Measurements from ENCODE around the gene ARF4.
A peak's percentile ranks its signal among the peaks of the same experiment; 100 is the strongest.
"Not testable (repeated sequence)": the region's sequence is repeated elsewhere in the genome, so short reads cannot be mapped to it uniquely, and the experiment has no call there.

Gene ARF4

DNA sequence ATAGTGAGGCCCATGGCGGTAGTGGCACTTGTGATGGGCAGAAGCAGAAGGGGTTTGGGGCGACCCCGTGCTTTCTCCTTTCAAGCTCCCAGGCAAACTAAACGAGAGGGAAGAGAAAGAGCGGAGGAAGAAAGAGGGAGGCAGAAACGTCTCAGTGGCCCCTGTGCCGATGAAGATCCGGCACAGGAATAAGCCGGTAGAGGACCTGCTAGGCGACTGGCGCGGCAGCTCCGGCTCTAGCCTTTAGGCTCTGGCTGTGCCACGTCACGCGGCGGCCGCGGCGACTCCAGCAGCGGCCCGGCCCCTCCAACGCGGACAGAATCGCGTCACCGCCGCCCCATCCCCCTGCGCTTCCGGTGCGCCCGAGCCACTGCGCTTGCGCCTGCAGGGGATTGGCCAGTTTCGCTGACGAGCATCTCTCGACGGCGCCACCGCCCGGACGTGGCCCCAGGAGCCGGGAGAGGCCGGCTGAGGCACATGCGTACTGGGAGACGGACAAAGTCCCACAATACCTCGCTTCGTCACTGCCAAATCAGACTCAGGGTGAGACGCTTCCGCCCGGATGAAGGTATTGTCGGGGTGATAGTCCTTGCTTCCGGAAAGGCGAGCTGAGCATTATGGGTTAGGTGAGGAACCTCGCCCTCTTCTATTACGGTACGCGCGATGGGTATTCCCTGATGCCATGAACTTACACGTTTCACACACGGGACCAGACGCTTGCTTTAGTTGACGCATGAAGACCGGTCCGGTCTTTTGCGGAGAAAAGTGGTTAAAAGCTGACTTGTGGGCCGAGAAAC lies at the start of gene ARF4:
ARF4 (minus strand) TSS at position 218 of the 797 bp plus-strand sequence; CDS start at position 14, 204 bp downstream.
- DNase-seq: peak; percentile 98

DNA sequence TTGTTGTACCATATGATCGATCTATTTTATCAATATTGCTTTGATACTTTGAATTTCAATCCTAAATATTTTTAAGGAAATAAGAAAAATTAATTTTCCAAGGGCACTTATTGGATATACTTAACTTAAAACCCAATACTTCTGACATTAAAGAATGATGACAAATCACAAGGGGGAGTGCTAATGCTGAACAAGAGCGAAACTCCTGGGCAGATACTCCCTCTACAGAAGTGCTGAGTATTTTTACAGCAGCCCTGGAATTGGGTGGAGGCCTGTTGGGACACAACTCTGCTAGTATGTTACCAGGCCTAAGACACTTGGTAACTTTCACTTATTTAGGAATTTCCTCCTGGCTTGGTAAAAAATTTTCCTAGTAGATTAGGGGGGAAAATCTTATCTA lies 49.6 kb upstream of the ARF4 start:
- no peak for DNase-seq

DNA sequence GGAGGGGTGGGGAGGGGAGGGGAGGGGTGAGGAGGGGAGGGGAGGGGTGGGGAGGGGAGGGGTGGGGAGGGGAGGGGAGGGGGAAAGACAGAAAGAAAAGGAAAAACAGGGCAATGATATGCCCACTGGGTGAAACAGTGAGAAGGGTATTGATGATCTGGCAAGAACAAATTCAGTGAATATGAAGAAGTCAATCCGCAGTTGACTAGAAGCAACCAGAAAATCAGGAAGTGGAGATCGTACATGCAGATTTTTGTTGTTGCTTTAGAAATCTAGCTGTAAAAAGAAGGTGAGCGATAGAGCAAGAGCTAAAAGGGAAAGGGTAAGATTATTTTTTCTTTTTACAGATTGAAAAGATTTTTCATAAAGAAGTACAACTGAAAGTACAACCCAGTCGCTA lies 47.6 kb upstream of the ARF4 start:
- DNase-seq: no peak

DNA sequence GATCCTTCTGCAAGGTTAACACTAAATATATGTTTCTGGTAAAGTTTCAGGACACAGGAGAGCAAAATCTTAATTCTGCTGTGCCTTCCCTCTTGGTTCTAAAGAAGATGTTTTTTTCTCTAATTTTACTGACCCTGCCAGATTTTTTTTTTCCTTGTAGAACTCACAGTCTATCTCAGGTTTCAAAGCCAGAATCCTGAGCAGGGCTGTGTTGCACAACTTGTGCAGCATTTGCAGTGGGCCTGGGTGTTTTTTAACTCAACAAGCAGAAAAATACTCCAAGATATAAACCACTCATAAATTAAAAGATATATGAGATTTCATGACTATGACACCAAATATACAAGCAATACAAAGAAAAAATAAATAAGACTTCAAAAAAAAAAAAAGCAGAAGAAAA lies 40.2 kb upstream of the ARF4 start:
- DNase-seq: no peak

DNA sequence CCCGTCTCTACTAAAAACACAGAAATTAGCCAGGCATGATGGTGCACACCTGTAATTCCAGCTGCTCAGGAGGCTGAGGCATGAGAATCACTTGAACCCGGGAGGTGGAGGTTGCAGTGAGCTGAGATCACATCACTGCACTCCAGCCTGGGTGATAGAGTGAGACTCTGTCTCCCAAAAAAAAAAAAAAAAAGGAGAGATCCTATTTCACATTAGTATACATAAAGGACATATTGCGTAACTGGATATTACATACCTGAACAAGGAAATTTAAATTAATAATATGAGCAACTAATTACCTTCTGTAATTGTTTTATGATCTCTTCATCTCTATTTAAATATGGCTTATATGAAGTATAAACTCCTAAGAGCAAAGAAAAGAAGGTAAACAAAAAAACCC lies 37.1 kb upstream of the ARF4 start:
- not testable (repeated sequence) for DNase-seq

DNA sequence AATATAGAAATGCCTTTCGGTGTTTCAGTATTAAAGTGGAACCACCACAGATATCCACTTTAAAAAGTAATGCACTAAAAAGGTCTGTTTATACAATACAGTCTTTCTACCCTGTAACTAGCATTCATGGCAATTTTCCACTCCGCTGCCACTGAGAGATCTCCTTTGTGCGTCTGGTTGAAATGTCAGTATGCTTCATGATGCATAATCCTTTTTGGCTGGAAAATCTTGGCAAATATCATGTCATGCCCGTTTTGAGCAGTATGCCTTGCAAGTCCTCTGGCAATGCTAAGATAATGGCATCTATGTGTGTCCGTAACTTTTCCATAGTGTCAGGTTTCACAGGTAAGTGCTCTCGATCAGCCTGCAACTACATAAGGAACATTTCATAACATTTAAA lies 30.8 kb upstream of the ARF4 start:
- no peak for DNase-seq

DNA sequence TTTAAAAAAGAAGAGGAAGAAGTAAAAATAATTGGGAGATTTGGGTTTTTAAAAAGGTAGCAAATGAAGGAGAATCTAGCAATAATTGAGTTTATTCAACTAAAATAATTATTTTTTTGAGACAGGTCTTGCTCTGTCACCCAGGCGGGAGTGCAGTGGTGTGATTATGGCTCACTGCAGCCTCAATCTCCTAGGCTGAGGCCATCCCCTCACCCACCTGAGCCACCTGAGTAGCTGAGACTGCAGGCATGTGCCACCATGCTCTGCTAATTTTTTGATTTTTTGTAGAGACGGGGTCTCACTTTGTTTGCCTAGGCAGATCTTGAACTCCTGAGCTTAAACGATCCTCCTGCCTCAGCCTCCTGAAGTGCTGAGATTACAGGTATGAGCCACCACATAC lies 27.7 kb upstream of the ARF4 start:
- no peak for DNase-seq

DNA sequence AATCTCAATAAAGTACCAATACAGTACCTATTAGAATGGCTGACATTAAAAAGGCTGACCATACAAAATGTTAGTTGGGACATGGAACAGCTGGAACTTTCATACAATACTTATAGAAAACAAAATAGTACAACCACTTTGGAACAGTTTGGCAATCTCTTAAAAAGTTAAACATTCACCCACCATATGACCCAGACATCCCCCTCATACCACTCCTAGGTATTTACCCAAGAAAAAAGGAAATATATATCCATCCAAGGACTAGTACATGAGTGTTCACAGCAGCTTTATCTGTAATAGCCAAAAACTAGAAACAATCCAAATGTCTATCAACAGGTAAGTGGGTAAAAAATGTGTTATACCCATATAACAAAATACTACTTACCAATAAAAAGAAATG lies 25.2 kb upstream of the ARF4 start:
- DNase-seq: no peak

DNA sequence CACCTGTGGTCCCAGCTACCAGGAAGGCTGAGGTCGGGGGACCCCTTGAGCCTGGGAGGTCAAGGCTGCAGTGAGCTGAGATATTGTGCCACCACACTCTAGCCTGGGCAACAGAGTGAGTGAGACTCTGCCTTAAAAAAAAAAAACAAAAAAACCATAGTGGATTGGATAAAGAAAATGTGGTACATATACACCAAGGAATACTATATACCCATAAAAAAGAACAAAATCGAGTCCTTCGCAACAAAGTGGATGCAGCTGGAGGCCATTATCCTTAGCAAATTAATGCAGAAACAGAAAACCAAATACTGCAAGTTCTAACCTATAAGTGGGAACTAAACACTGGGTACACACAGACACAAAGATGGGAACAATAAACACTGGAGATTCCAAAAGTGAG lies 20.6 kb upstream of the ARF4 start:
- no peak for DNase-seq

DNA sequence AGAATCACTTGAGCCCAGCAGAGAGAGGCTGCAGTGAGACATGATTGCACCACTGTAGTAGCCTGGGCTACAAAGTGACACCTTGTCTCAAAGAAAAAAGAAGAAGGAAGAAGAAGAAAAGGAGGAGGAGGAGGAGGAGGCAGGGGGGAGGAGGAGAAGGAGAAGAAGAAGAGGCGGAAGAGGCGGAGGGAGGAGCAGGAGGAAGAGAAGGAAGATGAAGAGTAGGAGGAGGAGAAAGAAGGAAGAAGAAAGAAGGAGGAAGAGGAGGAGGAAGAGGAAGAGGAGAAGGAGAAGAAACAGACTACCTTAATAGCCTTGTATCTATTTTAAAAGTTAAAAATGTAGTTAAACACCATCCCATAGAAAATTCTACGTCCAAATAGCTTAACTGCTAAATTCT lies 19.1 kb upstream of the ARF4 start:
- no peak for DNase-seq

DNA sequence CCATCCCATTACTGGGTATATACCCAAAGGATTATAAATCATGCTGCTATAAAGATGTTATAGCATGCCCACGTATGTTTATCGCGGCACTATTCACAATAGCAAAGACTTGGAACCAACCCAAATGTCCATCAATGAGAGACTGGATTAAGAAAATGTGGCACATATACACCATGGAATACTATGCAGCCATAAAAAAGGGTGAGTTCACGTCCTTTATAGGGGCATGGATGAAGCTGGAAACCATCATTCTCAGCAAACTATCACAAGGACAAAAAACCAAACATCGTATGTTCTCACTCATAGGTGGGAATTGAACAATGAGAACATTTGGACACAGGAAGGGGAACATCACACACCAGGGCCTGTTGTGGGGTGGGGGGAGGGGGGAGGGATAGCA lies 14.7 kb upstream of the ARF4 start:
- DNase-seq: not testable (repeated sequence)

DNA sequence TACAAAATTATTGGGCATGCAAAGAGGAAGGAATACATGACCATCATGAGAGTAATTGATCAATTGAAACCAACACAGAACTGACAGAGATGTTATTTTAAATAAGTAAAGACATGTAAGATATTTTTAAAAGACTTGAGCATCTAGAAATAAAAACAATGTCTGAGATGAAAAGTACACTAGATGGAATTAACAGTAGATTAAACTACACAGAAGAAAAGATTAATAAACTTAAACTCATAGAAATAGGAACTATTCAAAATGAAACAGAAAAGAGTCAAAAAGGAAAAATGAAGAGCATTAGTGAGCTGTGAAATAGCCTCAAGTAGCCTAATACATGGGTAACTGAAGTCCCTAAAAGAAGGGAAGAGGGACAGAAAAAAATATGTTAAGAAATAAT lies 8.5 kb upstream of the ARF4 start:
- no peak for DNase-seq

DNA sequence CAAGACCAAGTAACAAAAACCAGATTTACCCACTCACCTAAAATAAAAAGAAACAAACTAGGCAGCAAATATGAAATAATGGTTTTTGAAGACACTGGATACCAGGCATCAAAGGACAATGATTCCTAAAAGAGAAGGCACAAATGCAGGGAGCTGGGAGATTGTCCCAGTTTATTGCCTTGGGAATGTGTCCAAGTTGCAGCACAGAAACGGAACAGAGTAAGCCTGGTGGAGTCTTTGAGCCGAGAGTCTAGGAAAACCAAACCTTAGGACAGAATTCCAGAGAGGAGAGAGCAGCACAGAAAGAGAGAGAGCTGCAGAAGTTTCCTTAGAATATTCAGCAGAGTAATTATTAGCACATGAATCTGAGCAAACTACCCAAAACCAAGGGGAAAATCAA lies 7.8 kb upstream of the ARF4 start:
- DNase-seq: no peak

DNA sequence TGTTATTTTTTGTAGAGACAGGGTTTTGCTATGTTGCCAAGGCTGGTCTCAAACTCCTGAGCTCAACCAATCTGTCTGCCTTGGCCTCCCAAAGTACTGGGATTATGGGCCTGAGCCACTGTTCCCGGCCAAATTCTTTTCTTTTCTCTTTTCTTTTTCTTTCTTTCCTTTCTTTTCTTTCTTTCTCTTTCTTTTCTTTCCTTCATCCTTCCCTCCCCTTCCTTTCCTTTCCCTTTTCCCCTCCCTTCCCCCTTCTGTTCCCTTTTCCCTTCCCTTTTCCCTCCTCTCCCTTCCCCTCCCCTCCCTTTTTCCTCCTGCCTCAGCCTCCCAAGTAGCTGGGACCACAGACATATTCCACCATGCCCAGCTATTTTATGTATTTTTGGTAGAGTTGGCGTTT lies 3.1 kb upstream of the ARF4 start:
- no peak for DNase-seq

DNA sequence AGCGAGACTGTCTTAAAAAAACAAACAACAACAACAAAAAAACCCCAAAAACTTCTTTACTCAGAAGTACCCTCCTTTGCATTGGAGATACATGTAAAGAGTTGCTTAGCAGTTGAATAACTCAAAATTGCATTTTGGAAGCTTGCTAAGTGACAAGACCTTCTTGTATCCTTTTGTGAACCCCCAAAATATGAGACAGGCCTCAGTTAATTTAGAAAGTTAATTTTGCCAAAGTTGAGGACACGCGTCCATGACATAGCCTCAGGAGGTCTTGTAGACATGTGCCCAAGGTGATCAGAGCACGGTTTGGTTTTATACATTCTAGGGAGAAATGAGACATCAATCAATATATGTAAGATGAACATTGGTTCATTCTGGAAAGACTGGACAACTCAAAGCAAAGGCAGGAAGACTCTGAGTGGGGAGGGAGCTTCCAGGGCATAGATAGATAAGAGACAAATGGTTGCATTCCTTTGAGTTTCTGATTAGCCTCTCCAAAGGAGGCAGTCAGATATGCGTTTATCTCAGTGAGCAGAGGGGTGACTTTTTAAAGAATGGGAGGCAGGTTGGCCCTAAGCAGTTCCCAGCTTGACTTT lies 1.7 kb upstream of the ARF4 start:
- DNase-seq: no peak

DNA sequence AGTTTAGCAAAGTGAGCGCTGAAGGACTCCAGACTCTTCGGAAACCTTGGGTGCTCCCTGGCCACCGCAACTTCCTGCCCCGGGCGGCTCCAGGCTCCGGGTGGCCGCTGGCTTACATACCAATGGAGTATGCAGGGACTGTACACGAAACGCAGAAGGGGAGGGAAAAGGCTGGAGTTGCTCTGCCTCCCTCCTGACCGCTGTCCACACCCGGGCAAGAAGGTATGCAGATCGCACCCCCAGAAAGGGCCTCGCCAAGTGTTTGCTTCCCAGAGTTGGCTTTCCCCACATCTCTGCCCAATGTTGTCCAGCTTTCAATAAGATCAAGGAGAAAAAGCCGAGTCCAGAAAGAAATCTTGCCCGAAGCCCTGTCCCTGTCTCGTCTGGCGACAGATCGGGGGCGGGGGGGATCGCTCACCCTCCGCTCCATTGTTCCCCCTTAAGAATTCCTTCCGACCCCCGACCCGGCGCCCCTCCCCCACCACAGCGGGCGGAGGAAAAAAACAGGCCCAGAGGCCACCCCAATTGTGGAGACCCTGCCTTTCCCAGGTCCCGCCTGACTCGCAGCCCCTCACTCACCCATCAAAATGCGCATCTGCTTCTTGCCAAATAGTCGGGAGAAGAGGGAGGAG lies 533 bp downstream of the ARF4 start:
- peak; percentile 51 for DNase-seq

DNA sequence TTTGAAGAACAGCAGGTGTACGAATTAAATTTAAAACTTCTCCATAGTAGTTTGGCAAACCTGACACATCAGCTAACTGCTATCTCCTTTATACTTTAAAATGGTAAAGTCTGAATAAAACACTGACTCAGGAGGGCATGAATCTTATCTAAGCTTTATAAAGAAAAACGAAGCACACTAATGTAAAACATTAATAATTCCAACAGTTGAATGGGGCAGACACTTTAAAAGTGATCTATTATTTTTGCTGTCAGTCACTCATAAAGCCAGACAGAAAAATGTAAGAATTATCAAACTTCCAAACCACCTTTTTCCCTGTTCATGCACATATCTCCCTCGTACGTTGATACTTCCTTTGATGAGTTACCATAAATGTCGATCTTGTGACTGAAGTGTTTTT lies 2.6 kb downstream of the ARF4 start:
- no peak for DNase-seq

DNA sequence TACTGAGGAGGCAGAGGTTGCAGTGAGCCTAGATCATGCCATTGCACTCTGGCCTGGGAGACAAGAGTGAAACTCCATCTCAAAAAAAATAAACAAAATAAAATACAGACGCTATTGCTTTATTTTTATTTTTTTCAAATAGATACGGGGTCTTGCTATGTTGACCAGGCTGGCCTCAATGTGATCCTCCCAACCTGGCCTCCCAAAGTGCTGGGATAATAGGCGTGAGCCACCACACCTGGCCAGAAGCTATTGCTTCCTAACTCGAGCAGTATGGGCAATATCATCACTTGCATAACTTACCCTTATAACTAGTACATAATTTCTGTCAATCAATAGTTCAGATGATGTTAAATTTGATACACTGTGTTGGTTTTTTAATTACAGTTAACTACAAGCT lies 3.0 kb downstream of the ARF4 start:
- DNase-seq: no peak

DNA sequence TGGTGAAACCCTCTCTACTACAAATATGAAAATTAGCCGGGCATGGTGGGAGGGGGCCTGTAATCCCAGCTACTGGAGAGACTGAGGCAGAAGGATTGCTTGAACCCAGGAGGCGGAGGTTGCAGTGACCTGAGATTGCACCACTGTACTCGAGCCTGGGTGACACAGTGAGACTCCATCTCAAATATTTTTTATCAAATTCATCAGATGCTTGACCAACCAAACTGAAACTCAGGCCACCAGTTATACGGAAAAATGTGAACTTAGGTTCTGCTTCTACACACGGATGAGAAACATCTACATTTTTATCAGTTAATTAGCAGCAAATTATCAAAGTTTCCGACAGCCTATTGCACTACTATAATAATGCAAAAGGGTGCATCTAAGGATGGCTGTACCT lies 4.8 kb downstream of the ARF4 start:
- DNase-seq: no peak

DNA sequence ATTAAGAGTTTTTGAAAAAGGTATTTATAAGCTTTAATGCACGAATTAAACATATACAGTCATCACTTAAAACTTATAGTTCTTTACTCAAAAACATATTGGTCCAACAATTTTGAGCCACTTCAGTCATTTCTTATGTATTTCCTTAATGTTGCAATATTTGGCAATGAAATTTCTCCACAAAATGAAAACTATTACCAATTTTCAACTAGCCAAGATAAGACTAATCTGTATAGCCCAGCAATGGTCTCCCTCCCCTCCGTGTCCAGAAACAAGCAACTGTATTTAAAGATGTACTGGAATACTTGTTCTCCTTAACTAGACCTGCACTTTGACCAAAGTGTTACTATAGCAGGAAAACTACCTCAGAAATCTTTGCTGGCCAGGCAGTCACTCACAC lies 9.2 kb downstream of the ARF4 start:
- no peak for DNase-seq

DNA sequence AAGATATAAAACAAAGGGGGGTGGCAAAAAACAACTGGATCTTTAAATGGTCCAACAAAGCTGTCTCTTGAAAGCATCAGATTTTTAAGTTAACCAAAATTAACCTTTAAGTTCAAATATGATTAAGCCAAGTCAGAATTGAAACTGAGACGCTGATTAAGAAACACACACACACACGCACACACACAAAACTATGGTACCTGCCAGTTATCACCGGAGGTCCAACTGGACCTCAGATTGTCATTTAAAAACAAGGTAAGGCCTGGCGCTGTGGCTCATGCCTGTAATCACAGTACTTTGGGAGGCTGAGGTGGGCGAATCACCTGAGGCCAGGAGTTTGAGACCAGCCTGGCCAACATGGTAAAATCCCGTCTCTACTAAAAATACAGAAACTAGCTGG lies 10.4 kb downstream of the ARF4 start:
- DNase-seq: no peak

DNA sequence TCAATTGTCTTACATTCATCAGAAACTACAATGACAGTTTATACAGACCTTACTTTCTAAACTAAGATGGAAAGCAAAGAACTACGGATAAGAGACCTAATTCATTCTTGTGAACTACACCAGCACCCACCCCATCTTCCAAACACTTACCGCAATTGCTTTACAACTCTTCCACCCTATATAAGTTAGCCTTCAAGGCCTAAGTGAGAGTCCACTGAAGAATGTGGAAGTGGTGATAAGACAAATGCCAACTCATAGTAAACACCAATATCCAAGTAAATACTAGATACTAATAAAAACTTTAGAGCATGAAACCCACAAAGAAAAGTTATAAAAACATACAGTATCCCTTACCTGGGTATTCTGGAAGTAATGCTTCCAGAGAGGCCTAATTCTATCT lies 13.6 kb downstream of the ARF4 start:
- no peak for DNase-seq

DNA sequence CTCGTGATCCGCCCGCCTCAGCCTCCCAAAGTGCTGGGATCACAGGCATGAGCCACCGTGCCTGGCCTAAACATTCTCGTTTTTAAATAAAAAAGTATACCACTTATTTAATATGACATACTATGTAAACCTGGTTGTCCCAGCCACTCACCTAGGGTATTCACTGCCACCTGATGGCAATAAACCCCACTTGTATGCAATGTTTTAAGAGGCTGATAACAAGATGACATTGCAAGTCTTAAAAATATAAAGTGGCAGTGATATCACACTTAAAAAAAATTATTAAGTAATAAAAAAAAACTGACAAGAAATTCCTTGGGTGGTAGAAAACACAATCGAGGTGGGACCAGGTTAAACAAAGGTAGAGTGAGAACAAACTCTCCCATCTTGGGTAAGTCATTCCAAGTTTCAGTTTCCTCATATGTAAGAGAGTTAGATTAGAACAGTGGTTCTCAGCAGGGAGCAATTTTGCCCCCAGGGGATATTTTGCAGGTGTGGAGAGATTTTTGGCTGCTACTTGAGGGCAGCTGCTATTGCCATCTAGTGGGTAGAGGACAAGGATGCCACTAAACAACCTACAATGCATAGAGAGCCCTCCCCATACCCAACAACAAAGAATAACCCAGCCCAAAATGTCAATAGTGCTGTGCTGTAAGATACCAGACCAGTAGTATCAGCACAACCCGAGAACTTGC lies 14.5 kb downstream of the ARF4 start:
- no peak for DNase-seq

DNA sequence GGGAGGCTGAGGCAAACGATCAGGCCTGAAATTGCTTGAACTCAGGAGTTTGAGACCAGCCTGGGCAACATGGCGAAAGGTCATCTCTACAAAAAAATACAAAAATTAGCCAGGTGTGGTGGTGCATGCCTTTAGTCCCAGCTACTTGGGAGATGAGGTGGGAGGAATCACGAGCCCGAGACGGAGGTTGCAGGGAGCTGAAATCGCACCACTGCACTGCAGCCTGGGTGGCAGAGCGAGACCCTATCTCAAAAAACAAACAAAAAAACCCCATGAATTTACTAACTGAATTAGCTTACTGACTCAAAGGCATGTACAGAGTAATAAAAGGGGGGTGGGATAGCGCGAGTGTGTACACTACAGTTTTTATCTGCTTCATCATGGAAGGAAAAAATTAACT lies 19.3 kb downstream of the ARF4 start:
- no peak for DNase-seq

All from NCI-H82 (cell line).